Measurements from ENCODE around the gene GBP4.

GRCh38 chr1:89151047-89151446, 47.7 kb downstream of the GBP4 start:
- TF ChIP-seq CTCF (IDR thresholded peaks at IDR 0.05; ENCODE audit: borderline replicate concordance, extremely low read depth, low read length, poor library complexity, severe bottlenecking), result no peak
- no peak for TF ChIP-seq EZH2 (IDR thresholded peaks at IDR 0.05; ENCODE audit: borderline replicate concordance, low read depth, low read length, severe bottlenecking)
